ENCODE data around the gene NDE1. TPM values are rescaled to one million over a fixed set of nuclear protein-coding genes. Genes with fewer than 3 reads are reported as not detected.

The NDE1 gene
- total RNA-seq, 2 experiments from 2014 or later = 107 to 117 TPM

DNA sequence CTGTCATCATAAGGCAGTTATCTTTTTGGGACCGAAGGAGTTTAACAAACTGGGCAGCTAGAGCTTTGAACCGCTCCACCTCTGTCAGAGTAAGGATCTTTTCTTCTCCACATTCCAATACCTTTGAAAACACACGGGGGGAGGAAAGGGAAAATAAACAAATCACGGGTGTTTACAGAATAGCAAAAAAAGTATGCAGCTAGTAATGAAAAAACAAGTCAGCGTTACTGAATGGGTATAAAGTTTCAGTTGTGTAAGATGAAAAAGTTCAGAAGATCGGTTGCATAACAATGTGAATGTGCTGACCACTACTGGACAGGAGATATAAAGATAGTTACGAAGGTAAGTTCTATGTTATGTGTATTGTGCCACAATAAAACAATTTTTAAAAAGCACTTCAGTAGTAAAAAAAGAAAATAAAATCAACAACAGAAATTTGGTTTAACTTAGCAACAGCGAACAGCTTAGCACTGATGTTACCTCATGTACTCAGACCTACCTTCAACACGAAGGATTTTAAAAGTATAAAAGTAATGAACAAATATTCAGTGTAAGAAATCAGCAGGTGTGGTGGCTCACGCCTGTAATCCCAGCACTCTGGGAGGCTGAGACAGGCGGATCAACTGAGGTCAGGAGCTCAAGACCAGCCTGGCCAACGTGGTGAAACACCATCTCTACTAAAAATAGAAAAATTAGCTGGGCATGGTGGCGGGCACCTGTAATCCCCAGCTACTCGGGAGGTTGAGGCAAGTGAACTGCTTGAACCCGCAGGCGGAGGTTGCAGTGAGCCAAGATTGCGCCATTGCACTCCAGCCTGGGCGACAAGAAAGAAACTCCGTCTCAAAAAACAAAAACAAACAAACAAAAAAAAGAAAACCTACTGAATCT, 41.4 kb upstream of the NDE1 start:
- peaks cover 12% of the 10 kb centered on the region for H3K4me1 Mint-ChIP-seq
- H3K4me3 Mint-ChIP-seq = no peak overlapping the region
- CTCF ChIA-PET = no interaction called here
- H3K9me3 Mint-ChIP-seq (ENCODE audit: low read depth) = no peaks in the 10 kb centered on the region
- POLR2A ChIA-PET = no interaction called here
- peaks cover 58% of the 10 kb centered on the region for H3K36me3 Mint-ChIP-seq (ENCODE audit: low read depth)
- DNase-seq (no peak), ATAC-seq (no peak)
- H3K27me3 Mint-ChIP-seq = no peaks in the 10 kb centered on the region
- H3K27ac Mint-ChIP-seq = peak overlapping the region; percentile 23
- intact Hi-C loops (cut with DNase I, micrococcal nuclease) = no loop called here

DNA sequence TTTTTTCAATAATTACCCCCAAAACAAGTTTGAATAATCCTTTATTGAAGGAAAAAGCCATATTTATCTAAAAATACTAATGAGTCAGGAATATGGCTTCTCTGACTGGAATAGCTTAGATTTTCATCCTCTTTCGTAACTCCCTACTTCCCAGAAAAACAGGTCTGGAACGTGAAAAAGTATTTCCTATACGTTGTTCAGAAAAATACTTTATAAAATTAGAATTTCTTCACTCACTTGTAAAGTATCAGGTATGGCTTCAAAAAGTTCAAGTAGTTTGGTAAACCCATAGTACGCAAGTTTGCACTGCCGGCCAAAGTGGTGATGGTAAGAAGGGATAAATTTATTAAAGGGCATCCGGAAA, 40.8 kb upstream of the NDE1 start:
- Mint-ChIP-seq H3K9me3 (ENCODE audit: low read depth) (no peaks in the 10 kb centered on the region), H3K27ac (no peak overlapping the region), H3K36me3 (ENCODE audit: low read depth) (peaks cover 54% of the 10 kb centered on the region), H3K4me3 (no peak overlapping the region), H3K4me1 (peaks cover 12% of the 10 kb centered on the region), H3K27me3 (no peaks in the 10 kb centered on the region)
- ChIA-PET POLR2A (no interaction called here), CTCF (no interaction called here)
- DNase-seq (no peak), ATAC-seq (no peak)
- intact Hi-C loops (cut with DNase I, micrococcal nuclease) = no loop called here

DNA sequence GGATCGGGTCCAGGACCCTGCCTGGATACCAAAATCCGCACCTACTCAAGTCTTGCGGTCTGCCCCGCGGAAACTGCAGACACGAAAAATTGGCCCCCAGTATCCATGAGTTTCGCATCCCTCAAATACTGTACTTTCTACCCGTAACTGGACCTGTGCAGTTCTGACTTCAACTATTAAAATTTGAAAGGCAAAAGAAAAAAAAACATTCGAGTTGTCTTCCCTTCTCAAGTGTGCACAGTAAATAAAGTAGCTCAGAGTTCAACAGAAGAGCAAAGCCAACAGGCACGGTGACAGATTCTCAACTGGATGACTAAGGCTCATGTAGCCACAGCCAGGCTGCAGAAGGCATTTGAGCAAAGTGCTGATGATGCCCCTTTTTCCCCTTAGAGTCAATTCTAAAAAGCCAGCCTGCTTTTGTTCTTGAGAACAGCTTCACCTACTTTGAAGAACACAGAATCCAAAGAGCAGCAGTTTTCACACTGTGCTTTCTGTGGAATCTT, 39.6 kb upstream of the NDE1 start:
- H3K27ac Mint-ChIP-seq = peak overlapping the region; percentile 64
- H3K27me3 Mint-ChIP-seq = no peaks in the 10 kb centered on the region
- intact Hi-C loops (cut with DNase I, micrococcal nuclease) = no loop called here
- DNase-seq (peak; percentile 53), ATAC-seq (peak; percentile 97)
- ChIA-PET CTCF (no interaction called here), POLR2A (interaction anchor here (0.6 kb wide), 1 partner anchor 31 kb away, joined by 9 read pairs; no protein-coding TSS in a partner anchor)
- peaks cover 57% of the 10 kb centered on the region for H3K36me3 Mint-ChIP-seq (ENCODE audit: low read depth)
- no peak overlapping the region for H3K4me3 Mint-ChIP-seq
- no peaks in the 10 kb centered on the region for H3K9me3 Mint-ChIP-seq (ENCODE audit: low read depth)
- peaks cover 12% of the 10 kb centered on the region for H3K4me1 Mint-ChIP-seq

DNA sequence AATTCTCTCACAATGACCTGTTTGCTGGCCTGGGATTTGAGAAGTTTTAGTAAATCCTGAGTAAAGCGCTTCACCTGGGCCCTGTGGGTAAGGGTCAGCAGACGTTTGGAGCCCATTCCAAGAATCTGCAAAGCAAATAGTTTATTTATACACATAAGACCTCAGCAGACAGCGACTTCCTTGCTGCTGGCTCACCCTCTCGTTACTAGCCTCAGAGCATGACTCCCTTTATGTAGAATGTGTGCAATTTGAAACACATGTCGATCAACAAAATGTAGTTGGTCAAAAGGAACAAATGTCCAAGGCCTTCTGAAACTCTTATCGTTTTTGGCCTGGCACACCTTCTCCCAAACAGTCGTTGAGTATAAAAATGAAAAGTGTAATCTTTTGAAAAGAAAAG, 38.4 kb upstream of the NDE1 start:
- intact Hi-C loops (cut with DNase I, micrococcal nuclease) = no loop called here
- CTCF ChIA-PET = interaction anchor here (0.6 kb wide), 1 partner anchor 13 kb away, joined by 3 read pairs; no protein-coding TSS in a partner anchor
- H3K4me3 Mint-ChIP-seq = no peak overlapping the region

DNA sequence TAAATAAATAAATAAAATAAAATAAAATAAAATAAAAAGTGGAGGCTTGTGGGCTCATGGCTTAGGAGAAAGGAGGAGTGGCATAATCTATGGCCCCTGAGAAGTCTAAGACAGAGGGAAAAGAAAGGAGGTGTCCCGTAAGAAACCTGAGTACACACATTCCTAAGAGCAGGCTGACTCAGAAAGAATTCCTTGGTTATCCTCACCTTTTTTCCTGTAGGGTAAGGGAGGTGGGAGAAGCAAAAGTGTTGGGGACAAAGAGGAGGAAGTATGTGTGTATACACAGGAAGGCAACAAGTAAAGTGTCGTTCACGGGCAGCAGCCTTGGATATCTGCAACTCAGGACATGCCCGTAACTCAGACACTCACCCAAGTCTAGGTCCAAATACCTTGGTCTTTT, 36.4 kb upstream of the NDE1 start:
- intact Hi-C loops (cut with DNase I, micrococcal nuclease) = no loop called here
- Mint-ChIP-seq H3K27me3 (no peaks in the 10 kb centered on the region), H3K4me1 (peaks cover 12% of the 10 kb centered on the region), H3K4me3 (no peak overlapping the region), H3K27ac (peak overlapping the region; percentile 47), H3K36me3 (ENCODE audit: low read depth) (peaks cover 50% of the 10 kb centered on the region), H3K9me3 (ENCODE audit: low read depth) (no peaks in the 10 kb centered on the region)
- no peak for DNase-seq
- POLR2A ChIA-PET = no interaction called here
- no peak for ATAC-seq
- CTCF ChIA-PET = interaction anchor here (0.8 kb wide), 1 partner anchor 10 kb away, joined by 3 read pairs; no protein-coding TSS in a partner anchor

More for the DNA sequence above, 38.4 kb upstream of the NDE1 start:
- no peaks in the 10 kb centered on the region for H3K27me3 Mint-ChIP-seq
- POLR2A ChIA-PET = no interaction called here
- H3K27ac Mint-ChIP-seq = peak overlapping the region; percentile 20
- H3K36me3 Mint-ChIP-seq (ENCODE audit: low read depth) = peaks cover 50% of the 10 kb centered on the region
- H3K4me1 Mint-ChIP-seq = peaks cover 12% of the 10 kb centered on the region
- H3K9me3 Mint-ChIP-seq (ENCODE audit: low read depth) = no peaks in the 10 kb centered on the region
- ATAC-seq = no peak
- no peak for DNase-seq

DNA sequence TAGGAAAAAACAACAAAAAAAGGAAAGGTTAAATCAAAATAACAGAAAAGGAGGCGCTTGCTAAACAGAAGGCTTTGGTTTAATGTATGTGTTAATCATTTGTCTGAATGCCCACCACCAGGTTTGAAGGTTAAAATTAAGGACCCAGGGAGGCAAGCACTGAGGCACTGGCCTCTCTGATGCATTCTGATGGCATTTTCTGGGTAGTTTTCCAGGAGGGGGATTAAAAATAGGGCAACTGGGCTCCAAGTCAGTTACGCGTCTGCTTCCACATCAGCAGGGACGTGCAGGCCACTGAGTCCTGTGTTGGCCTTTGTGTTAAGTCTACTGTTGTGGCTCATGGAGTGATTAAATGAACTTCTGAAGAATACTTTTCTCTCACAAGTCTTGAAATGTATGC, 34.0 kb upstream of the NDE1 start:
- H3K27ac Mint-ChIP-seq = no peak overlapping the region
- no peaks in the 10 kb centered on the region for H3K9me3 Mint-ChIP-seq (ENCODE audit: low read depth)
- no peak for ATAC-seq
- H3K36me3 Mint-ChIP-seq (ENCODE audit: low read depth) = peaks cover 48% of the 10 kb centered on the region
- no peak overlapping the region for H3K4me3 Mint-ChIP-seq
- ChIA-PET CTCF (no interaction called here), POLR2A (no interaction called here)
- no peaks in the 10 kb centered on the region for H3K4me1 Mint-ChIP-seq
- no peaks in the 10 kb centered on the region for H3K27me3 Mint-ChIP-seq
- no peak for DNase-seq
- intact Hi-C loops (cut with DNase I, micrococcal nuclease) = no loop called here

DNA sequence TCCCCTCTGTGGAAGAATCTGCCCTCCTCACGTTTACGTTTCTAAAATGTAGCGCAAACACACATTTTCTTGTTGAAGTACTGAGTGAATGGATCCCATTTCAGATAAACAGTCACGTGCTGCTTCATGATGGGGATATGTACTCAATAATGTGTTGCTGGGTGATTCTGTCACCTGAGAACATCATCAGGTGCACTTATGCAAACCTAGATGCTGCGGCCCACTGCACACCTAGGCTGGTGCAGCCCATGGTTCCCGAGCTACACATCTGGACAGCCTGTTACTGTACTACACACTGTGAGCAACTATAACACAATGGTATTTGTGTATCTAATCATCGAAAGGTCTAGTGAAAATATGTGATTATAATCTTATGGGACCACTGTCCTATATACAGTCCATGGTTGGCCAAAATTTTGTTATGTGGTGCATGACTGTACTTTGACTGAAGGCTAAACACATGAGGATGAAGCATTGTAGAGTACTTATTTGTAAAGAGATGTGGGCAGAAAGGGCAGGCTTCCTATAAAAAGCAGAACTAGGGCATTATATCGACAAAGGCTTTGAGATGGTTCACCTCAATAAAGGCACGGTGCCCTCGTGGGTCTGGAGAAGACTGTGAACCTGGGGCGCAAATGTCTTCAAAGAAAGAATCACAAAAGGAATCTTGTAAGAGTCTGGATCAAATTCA, 33.4 kb upstream of the NDE1 start:
- Mint-ChIP-seq H3K36me3 (ENCODE audit: low read depth) (peaks cover 46% of the 10 kb centered on the region), H3K4me1 (no peaks in the 10 kb centered on the region), H3K27ac (peak overlapping the region; percentile 53), H3K9me3 (ENCODE audit: low read depth) (no peaks in the 10 kb centered on the region), H3K4me3 (no peak overlapping the region), H3K27me3 (no peaks in the 10 kb centered on the region)
- DNase-seq = no peak
- CTCF ChIA-PET = interaction anchor here (0.7 kb wide), 1 partner anchor 31 kb away, joined by 3 read pairs; no protein-coding TSS in a partner anchor
- intact Hi-C loops (cut with DNase I, micrococcal nuclease) = no loop called here
- POLR2A ChIA-PET = no interaction called here
- no peak for ATAC-seq

DNA sequence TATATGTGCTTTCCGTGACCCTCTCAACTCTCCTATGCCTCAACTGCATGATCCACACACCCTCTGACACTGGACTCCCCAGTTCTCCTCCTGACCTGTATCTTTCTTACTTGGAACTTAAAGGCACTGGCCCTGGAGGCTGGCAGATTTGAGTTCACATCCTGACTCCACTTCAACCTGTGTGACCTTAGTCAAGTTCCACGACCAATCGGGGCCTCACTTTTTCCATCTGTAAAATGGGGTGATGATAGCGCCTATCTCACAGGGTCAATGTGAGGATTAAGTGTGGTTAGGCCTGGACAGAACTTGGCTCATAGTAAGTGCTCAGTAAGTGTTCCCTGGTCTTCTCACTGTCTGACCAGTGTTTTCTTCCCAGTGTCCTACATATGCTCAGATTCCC, 32.1 kb upstream of the NDE1 start:
- intact Hi-C loops (cut with DNase I, micrococcal nuclease) = no loop called here
- H3K4me3 Mint-ChIP-seq = no peak overlapping the region
- DNase-seq = no peak
- H3K27ac Mint-ChIP-seq = peak overlapping the region; percentile 32
- peaks cover 51% of the 10 kb centered on the region for H3K36me3 Mint-ChIP-seq (ENCODE audit: low read depth)
- no peak for ATAC-seq
- H3K27me3 Mint-ChIP-seq = no peaks in the 10 kb centered on the region
- CTCF ChIA-PET = no interaction called here
- no peaks in the 10 kb centered on the region for H3K4me1 Mint-ChIP-seq
- H3K9me3 Mint-ChIP-seq (ENCODE audit: low read depth) = no peaks in the 10 kb centered on the region
- POLR2A ChIA-PET = no interaction called here

DNA sequence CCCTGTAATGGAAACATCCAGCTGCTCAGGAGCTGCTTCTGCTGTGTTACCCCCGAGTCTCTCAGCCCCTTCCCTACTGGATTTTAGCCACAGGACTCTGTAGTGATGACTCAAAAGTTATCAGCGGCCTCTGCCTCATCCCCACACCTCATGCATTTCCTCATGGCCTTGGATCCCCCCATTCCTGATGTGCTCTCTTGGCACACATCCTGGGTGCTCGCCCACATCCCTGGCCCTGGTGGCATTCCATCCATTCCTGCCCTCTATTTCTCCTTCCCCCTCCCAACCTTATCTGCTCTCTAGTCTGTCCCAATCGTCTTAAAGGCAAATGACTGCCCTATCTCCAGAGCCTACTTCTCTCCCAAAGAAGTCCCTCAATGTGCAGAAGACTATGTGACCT, 31.7 kb upstream of the NDE1 start:
- POLR2A ChIA-PET = no interaction called here
- peaks cover 49% of the 10 kb centered on the region for H3K36me3 Mint-ChIP-seq (ENCODE audit: low read depth)
- no peaks in the 10 kb centered on the region for H3K9me3 Mint-ChIP-seq (ENCODE audit: low read depth)
- H3K27ac Mint-ChIP-seq = peak overlapping the region; percentile 32
- intact Hi-C loops (cut with DNase I, micrococcal nuclease) = no loop called here
- no peak overlapping the region for H3K4me3 Mint-ChIP-seq
- no peak for DNase-seq
- ATAC-seq = no peak
- CTCF ChIA-PET = no interaction called here
- H3K4me1 Mint-ChIP-seq = no peaks in the 10 kb centered on the region
- H3K27me3 Mint-ChIP-seq = no peaks in the 10 kb centered on the region

DNA sequence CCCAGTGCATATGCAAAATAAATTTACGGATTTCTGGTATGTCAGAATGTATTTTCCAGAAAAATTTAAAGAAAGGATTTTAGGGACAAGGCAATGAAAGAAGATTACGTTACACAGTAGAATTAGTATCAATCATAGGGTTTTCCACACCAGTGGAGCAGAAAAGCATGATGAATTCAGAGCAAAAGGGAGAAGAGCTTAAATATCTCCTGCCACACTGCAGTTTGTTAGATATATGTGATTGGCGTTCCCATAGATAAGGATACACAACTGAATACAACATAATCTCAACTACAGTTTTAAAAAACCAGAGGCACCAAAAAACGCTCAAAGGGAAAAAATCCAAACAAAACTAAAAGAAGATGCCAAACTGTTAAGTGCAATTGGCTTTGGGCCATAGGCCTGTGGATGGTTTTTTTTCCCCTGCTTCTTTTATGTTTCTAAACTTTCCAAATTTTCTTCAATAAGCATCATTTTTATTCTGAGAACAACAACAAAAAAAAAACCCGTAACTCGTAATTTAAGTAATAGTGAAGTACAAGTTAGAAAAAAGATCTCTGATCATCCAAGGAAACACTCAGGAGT, 29.3 kb upstream of the NDE1 start:
- DNase-seq (no peak), ATAC-seq (no peak)
- Mint-ChIP-seq H3K27ac (no peak overlapping the region), H3K9me3 (ENCODE audit: low read depth) (no peaks in the 10 kb centered on the region), H3K4me3 (no peak overlapping the region), H3K36me3 (ENCODE audit: low read depth) (peaks cover 54% of the 10 kb centered on the region), H3K27me3 (no peaks in the 10 kb centered on the region), H3K4me1 (peaks cover 5% of the 10 kb centered on the region)
- ChIA-PET POLR2A (interaction anchor here (1.1 kb wide), 1 partner anchor 22 kb away, joined by 5 read pairs; no protein-coding TSS in a partner anchor), CTCF (no interaction called here)
- intact Hi-C loops (cut with DNase I, micrococcal nuclease) = no loop called here

DNA sequence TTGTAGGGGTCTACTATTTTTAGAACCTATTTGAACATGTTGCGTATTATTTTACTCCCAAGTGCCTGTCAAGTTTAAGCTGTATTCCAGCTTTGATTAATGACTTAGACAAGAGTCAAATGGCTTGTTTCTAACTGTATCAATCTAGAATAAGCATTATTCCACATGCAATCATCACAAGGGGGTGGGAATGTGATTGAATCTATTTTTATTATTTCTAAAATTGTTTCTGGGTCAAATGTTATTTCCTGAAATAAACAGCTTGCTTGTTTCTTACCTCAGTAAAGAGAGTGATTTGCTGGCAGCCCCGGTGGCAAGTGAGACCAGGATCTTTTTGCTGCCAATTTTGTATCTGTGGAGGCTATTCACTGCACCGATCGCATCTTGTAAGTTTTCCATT, 28.6 kb upstream of the NDE1 start:
- ATAC-seq = no peak
- Mint-ChIP-seq H3K36me3 (ENCODE audit: low read depth) (peaks cover 52% of the 10 kb centered on the region), H3K4me1 (peaks cover 5% of the 10 kb centered on the region), H3K27ac (no peak overlapping the region), H3K9me3 (ENCODE audit: low read depth) (no peaks in the 10 kb centered on the region), H3K4me3 (no peak overlapping the region), H3K27me3 (no peaks in the 10 kb centered on the region)
- POLR2A ChIA-PET = interaction anchor here (1.1 kb wide), 1 partner anchor 21 kb away, joined by 5 read pairs; no protein-coding TSS in a partner anchor
- DNase-seq = no peak
- intact Hi-C loops (cut with DNase I, micrococcal nuclease) = no loop called here
- CTCF ChIA-PET = no interaction called here
